Measurements from ENCODE around the gene ARHGAP42.

The ARHGAP42 gene

GRCh38 chr11:100667449-100667848 is 19.6 kb upstream of the ARHGAP42 start (continued):
- TF ChIP-seq, protein P1, sequence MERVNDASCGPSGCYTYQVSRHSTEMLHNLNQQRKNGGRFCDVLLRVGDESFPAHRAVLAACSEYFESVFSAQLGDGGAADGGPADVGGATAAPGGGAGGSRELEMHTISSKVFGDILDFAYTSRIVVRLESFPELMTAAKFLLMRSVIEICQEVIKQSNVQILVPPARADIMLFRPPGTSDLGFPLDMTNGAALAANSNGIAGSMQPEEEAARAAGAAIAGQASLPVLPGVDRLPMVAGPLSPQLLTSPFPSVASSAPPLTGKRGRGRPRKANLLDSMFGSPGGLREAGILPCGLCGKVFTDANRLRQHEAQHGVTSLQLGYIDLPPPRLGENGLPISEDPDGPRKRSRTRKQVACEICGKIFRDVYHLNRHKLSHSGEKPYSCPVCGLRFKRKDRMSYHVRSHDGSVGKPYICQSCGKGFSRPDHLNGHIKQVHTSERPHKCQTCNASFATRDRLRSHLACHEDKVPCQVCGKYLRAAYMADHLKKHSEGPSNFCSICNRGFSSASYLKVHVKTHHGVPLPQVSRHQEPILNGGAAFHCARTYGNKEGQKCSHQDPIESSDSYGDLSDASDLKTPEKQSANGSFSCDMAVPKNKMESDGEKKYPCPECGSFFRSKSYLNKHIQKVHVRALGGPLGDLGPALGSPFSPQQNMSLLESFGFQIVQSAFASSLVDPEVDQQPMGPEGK (CRISPR knock-in tag; IDR thresholded peaks at IDR 0.05; ENCODE audit: borderline replicate concordance) = no peak

GRCh38 chr11:100670140-100670539 is 16.9 kb upstream of the ARHGAP42 start:
- TF ChIP-seq BACH2 (CRISPR knock-in tag; IDR thresholded peaks at IDR 0.05; ENCODE audit: borderline replicate concordance) = no peak
- no peak for TF ChIP-seq ZNF70 (CRISPR knock-in tag; IDR thresholded peaks at IDR 0.05)
- ATAC-seq = no peak

DNA sequence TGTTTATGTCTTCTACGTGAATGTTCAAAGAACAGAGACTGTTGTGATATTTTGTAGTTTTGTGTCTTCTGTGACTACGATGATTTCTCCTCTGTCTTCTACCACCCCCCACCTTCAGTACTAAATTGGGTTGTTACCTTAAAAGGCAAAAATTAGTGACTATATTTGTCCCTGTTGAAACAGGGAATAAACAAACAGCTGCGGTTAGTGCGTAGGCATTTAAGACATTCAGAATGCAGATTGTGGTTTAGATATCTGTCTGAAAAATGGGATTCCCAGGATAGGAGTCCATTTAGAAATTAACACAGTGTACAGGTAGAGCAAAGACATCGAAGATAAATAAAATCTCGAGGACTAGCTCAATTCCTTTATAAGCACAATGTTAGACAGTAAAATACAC is 15.6 kb upstream of the ARHGAP42 start:
- ATAC-seq = no peak
- TF ChIP-seq ZNF70 (CRISPR knock-in tag; IDR thresholded peaks at IDR 0.05) = no peak
- TF ChIP-seq BACH2 (CRISPR knock-in tag; IDR thresholded peaks at IDR 0.05; ENCODE audit: borderline replicate concordance) = no peak
- TF ChIP-seq ZNF8 (CRISPR knock-in tag; IDR thresholded peaks at IDR 0.05) = no peak
- TF ChIP-seq, protein P2, sequence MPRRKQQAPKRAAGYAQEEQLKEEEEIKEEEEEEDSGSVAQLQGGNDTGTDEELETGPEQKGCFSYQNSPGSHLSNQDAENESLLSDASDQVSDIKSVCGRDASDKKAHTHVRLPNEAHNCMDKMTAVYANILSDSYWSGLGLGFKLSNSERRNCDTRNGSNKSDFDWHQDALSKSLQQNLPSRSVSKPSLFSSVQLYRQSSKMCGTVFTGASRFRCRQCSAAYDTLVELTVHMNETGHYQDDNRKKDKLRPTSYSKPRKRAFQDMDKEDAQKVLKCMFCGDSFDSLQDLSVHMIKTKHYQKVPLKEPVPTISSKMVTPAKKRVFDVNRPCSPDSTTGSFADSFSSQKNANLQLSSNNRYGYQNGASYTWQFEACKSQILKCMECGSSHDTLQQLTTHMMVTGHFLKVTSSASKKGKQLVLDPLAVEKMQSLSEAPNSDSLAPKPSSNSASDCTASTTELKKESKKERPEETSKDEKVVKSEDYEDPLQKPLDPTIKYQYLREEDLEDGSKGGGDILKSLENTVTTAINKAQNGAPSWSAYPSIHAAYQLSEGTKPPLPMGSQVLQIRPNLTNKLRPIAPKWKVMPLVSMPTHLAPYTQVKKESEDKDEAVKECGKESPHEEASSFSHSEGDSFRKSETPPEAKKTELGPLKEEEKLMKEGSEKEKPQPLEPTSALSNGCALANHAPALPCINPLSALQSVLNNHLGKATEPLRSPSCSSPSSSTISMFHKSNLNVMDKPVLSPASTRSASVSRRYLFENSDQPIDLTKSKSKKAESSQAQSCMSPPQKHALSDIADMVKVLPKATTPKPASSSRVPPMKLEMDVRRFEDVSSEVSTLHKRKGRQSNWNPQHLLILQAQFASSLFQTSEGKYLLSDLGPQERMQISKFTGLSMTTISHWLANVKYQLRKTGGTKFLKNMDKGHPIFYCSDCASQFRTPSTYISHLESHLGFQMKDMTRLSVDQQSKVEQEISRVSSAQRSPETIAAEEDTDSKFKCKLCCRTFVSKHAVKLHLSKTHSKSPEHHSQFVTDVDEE (CRISPR knock-in tag; IDR thresholded peaks at IDR 0.05) = no peak
- no peak for TF ChIP-seq CSRNP3 (CRISPR knock-in tag; IDR thresholded peaks at IDR 0.05)
- no peak for TF ChIP-seq PPARA (CRISPR knock-in tag; IDR thresholded peaks at IDR 0.05; ENCODE audit: borderline replicate concordance)
- TF ChIP-seq ZFP3 (CRISPR knock-in tag; IDR thresholded peaks at IDR 0.05) = no peak
- TF ChIP-seq RARB (CRISPR knock-in tag; IDR thresholded peaks at IDR 0.05) = no peak
- TF ChIP-seq ESRRG (CRISPR knock-in tag; IDR thresholded peaks at IDR 0.05) = no peak

GRCh38 chr11:100672498-100673033 is 14.5 kb upstream of the ARHGAP42 start:
- TF ChIP-seq CSDC2 (CRISPR knock-in tag; IDR thresholded peaks at IDR 0.05) = no peak
- no peak for TF ChIP-seq RARB (CRISPR knock-in tag; IDR thresholded peaks at IDR 0.05)
- no peak for TF ChIP-seq TOX (CRISPR knock-in tag; IDR thresholded peaks at IDR 0.05; ENCODE audit: borderline replicate concordance)
- no peak for TF ChIP-seq CSRNP3 (CRISPR knock-in tag; IDR thresholded peaks at IDR 0.05)
- no peak for TF ChIP-seq GLIS3 (CRISPR knock-in tag; IDR thresholded peaks at IDR 0.05)
- no peak for ATAC-seq

GRCh38 chr11:100673063-100673462 is 14.0 kb upstream of the ARHGAP42 start:
- ATAC-seq = no peak
- TF ChIP-seq TOX (CRISPR knock-in tag; IDR thresholded peaks at IDR 0.05; ENCODE audit: borderline replicate concordance) = no peak
- TF ChIP-seq CSDC2 (CRISPR knock-in tag; IDR thresholded peaks at IDR 0.05) = no peak

DNA sequence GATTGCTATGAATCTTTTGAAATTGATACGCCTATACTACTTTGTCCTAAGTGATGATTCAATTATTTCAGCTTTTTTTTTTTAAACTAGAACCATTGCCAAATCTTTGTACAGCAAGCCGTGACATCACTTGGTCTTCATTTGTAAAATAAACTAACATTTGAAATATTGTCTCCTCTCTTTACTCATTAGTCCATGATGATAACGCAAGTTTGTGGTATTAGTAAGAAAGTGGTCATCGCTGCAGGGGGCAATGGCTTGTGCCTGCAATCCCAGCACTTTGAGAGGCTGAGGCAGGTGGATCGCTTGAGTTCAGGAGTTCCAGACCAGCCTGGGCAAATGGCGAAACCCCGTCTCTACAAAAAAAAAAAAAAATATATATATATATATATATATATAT is 12.9 kb upstream of the ARHGAP42 start:
- TF ChIP-seq RARB (CRISPR knock-in tag; IDR thresholded peaks at IDR 0.05) (no peak), OSR1 (CRISPR knock-in tag; IDR thresholded peaks at IDR 0.05) (no peak), BACH2 (CRISPR knock-in tag; IDR thresholded peaks at IDR 0.05; ENCODE audit: borderline replicate concordance) (no peak)
- TF ChIP-seq, protein P3, sequence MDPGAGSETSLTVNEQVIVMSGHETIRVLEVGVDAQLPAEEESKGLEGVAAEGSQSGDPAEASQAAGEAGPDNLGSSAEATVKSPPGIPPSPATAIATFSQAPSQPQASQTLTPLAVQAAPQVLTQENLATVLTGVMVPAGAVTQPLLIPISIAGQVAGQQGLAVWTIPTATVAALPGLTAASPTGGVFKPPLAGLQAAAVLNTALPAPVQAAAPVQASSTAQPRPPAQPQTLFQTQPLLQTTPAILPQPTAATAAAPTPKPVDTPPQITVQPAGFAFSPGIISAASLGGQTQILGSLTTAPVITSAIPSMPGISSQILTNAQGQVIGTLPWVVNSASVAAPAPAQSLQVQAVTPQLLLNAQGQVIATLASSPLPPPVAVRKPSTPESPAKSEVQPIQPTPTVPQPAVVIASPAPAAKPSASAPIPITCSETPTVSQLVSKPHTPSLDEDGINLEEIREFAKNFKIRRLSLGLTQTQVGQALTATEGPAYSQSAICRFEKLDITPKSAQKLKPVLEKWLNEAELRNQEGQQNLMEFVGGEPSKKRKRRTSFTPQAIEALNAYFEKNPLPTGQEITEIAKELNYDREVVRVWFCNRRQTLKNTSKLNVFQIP (CRISPR knock-in tag; IDR thresholded peaks at IDR 0.05; ENCODE audit: borderline replicate concordance, low read depth) = no peak
- no peak for ATAC-seq
